DLD1 (cell line): ENCODE results near the gene ZDHHC14.
"Not testable (repeated sequence)": the region's sequence is repeated elsewhere in the genome, so short reads cannot be mapped to it uniquely, and the experiment has no call there.

Experiments used
- in situ Hi-C: cut with HindIII; loops from 2 replicates; pipeline ENCODE4 v1.10.0; 2017; ENCODE audit warnings: low sequenced_read_pairs

Gene ZDHHC14

DNA sequence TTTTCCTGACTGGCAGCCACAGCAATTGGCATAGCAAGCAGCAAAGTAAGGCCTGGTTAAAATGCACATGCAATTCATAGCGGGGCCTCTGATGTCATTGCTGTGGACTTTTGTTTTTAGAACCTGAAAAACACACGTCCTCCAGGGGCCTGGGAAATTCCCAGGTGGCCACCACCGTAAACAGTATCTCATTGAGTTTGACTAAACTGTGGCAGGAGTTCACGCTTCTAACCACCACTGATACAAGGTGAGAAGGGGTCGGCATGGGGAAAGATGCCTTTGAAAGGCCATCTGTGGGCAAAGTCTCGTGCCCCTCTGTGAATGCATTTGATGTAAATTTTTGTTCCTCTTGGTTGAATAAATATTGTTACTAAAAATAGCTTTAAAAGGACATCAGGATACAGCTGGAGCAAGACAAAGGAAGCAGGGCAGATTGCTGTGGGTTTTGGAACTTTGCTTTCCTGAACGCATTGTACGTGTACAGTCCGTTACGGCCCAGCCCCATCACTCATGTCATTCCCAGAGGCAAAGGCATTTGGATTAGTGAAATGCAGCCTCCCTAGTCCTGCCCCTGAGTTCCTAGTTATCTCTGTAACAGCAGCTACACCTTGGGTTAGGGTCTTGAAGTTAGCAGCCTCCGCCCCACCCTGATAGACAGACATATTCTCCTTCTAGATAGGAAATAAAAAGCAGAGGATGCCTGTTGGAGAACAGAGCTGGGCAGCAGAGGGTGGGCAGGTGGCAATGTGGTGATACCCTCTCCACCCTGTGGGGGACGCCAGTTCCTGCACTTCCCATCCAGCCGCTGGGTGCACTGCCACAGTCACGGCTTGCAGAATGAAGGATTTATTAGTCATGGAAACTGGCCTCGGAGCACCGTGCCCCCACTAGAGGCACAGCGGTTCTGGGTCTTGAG lies 80.3 kb downstream of the ZDHHC14 start:
- in situ Hi-C loops: no loop called here

DNA sequence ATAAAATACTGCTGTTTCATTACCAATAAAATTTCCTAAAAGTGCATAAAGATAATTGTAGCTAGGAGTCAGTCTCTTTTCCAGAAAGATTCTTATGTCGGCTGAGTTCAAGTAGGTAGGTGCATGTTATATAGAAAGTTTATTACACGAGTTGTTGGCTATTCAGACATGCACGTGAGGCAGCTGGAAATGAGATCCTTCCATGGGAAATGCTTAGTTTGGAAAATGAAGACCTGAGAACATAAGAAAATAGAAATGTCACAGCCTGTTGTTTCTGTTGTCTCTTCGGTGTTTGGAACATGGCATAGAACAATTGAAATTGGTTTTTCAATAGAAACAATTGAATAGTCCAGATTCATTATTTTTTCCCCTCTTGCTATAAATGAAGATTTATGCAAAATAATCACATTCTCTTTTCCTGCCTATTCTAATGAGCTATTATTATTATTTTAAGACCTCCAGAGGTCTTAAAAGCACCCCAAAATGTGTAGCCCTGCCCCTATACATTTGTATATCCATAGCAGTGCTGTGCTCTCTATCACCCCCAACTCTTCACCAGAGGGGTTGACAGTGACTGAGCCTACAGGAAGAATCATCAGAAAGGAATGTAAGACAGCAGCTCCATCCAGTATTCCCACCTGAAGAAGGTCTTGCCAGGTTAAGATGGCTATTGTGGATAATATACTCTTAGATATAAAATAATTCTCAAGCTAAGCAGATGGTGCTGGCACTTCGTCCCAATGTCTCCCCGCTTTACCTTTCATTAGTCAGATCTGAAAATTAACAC lies 82.2 kb downstream of the ZDHHC14 start:
- in situ Hi-C loops: no loop called here

DNA sequence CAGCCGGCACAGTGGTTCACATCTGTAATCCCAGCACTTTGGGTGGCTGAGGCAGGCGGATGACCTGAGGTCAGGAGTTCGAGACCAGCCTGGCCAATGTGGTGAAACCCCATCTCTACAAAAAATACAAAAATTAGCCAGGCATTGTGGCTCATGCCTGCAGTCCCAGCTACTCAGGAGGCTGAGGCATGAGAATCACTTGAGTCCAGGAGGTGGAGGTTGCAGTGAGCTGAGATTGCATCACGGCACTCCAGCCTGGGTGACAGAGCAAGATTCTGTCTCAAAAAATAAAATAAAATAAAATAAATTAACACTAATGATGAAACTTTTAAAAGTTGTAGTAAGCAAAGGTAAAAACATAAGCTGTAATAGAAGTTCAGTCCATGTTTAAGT lies 82.7 kb downstream of the ZDHHC14 start:
- in situ Hi-C loops: not testable (repeated sequence)

DNA sequence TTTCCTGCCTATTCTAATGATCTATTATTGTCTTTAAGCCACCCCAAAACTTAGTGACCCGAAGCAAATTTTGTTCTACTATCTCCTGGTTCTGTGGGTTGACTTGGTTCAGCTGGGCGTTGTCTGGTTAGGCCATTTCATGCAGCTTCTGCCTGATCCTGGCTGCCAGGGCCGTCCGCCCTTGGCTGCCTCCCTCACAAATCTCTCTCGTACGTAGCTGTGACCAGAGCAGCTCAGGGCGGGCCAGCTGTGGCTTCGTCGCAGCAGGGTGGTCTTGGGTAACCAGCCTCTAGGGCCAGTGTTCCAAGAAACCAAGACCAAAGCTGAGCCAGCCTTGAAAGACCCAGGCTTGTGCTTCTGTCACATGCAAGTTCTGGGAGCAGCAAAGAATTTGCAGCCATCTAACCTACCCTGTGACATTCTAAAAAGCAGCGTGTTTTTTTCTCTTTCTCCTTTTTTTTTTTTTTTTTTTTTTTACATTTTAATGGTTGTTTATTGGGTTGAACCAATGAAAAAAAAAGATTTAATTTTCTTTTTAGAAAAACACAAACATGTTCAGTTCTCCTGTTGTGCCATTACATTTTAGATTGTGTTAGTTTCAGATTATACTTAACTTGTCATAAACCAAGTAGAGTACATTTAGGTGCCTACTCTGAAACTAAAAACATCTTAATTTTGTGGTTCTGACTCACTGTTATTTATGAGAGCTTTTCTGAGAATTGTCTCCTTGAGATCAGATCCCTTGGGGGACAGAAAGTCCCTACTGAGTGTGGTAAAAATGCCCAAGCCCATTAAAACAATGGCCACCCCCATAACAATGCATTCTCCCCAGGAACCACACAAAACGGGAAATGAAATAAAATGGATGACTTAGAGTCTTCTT lies 83.9 kb downstream of the ZDHHC14 start:
- in situ Hi-C loops: no loop called here

DNA sequence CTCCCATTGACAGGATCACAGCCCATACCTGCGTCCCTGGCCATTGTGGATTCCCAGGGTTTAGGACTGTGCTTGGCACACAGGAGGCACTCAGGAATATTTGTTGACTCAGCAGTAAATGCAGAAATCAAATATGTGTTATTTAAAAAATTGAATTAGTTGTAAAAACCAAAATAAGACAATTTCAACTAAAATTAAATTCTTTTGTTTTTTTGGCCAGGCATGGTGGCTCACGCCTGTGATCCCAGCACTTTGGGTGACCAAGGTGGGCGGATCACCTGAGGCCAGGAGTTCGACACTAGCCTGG lies 85.3 kb downstream of the ZDHHC14 start:
- in situ Hi-C loops: no loop called here

DNA sequence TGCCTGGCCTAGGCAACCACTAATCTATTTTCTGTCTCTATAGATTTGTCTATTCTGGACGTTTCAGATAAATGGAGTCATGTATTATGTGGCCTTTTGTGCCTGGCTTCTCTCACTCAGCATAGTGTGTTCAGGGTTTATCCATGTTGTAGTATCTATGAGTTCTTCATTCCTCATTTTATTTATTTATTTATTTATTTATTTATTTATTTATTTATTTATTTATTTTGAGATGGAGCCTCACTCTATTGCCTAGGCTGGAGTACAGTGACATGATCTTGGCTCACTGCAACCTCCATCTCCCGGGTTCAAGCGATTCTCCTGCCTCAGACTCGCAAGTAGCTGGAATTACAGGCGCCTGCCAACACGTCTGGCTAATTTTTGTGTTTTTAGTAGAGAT lies 86.3 kb downstream of the ZDHHC14 start:
- in situ Hi-C loops: not testable (repeated sequence)

DNA sequence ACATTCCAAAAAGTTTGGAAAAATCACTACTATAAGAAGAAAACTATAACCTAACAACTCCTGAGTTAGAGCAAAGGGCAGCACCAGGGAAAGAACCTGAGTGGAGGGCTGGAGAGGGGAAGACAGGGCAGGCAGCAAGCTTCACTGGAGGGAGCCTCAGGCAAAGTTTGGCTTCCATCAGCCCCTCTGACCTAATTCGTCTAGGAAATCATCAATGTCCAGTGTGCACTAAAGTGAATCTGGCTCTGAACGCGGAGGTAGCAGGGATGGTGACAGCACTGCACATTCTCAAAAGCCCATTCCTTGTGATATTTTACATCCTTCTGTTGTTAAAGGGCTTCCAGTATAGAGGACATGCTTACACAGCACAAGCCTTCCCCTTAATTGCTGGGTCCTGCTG lies 87.1 kb downstream of the ZDHHC14 start:
- in situ Hi-C loops: no loop called here

DNA sequence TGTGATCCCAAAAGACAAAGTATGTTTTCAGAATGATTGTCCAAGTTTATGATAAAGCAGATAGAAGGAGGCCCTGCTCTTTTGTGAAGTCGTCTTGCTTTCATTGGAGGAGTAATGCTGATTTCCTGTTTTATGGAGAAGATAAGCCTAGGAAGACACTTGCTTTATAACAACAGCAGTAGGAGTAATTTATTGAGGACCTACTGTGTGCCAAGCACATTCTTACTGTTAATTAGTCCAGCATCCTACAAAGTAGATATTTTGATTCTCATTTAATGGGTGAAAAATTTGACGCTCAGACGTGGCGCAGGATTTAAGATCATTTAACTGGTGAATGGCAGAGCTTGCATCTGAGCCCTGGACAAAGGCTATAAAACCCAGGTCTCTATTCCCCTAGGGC lies 87.6 kb downstream of the ZDHHC14 start:
- in situ Hi-C loops: no loop called here

DNA sequence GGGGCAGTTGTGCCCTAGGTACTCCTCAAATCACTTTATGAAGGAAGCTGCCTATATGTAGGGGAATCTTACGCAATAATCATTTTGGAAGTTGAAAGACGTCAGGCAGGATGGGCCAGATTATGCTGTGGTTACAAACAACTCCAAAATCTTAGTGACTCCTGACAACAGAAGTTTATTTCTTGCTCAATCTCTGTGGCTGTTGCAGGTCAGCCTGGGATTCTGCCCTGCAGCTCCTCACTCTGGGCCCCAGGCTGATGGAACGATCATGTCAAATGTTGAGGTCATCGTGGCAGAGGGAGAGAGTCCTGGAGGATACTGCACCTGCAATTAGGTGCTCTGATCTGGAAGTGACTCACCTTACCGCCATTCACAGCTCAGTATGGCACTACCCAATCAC lies 88.4 kb downstream of the ZDHHC14 start:
- in situ Hi-C loops: no loop called here

DNA sequence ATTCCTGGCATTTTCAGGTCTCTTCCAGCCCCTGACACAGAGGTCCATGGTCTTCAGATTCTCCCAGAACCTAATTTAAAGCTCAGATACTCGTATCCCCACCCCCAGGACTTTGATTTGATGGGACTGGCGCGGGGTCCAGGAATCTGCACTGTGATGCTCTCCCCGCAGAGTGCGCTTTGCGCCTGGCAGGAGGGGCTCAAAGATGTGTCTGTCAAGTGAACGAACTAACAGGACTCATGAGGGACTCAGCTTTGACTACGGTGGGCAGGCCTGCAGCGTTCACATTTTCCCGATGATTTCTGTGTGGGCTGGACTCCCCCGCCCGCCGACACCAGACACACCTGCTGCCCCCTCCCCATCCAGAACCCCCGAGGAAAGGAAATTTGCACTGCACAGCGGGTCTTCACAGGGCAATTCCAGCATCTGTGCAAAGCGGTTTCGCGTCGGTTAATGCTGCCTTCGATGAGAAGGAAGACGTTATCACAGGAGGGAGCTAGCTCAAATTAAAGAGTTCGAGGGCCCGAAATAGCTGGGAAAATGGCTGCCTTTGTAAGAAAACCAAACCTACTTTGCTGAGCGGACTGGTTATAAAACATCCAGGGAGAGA lies 90.2 kb downstream of the ZDHHC14 start:
- in situ Hi-C loops: no loop called here

DNA sequence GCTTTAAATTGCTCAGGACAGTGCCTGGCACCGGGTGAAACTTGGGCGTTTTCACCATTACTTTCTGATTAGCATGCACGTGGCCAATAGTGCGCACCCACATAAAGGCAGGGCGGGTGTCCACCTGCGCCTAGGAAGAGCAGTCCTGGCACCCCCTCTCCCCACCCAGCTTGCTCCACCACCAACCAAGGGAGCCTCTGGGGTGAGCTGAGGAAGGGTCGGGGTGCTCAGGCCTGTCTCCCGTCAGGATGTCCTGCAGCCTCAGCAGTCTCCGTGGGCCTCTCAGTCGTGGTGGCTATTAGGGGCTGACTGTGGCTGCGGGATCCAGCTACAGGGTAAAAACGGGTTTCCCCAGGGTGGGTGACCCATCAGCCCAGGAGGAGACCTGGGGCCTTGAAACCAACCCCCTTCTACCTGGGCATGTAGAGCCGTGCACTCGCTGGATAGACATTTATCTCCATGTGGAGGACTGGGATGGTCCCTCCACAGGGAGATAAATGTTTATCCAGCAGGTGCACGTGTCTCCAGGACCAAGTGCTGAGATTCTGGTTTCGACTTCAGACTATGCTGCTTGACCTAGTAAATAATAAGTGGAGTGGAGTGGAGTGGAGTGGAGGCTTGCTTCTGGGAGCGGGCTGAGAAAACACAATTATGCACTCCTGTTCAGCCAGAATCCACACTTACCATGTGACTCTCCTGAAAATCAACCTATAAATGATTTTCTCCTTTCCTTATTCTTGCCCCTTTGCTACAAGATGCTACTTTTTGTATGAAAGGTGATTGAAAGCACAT lies 91.1 kb downstream of the ZDHHC14 start:
- in situ Hi-C loops: no loop called here

DNA sequence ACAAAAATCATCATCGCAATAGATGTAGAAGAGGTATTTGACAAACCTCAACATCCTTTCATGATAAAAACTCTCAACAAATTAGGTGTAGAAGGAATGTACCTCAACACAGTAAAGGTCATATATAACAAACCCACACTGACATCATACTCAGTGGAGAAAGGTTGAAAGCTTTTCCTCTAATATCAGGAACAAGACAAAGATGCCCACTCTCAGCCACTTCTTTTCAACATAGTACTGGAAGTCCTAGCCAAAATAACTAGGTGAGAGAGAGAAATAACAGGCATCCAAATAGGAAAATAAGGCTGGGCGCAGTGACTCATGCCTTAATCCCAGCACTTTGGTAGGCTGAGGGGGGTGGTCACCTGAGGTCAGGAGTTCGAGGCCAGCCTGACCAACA lies 95.8 kb downstream of the ZDHHC14 start:
- in situ Hi-C loops: no loop called here

DNA sequence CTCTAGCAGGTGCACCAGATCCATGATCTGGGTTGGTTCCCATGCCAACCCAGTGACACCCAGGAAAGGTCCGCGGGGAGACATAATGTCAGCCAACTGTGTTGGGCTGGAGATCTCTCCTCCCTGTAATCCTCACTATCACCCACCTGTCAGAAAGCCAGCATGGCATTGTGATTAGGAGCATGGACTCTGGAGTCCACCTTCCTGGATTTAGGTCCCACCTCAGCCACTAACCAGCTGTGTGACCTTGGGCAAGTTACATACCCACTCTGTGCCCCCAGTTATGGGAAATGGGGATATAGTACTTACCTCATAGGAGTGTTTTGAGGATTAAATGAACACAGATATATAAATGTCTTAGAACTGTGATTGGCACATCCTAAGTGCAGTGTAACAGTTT lies 97.9 kb downstream of the ZDHHC14 start:
- in situ Hi-C loops: no loop called here

DNA sequence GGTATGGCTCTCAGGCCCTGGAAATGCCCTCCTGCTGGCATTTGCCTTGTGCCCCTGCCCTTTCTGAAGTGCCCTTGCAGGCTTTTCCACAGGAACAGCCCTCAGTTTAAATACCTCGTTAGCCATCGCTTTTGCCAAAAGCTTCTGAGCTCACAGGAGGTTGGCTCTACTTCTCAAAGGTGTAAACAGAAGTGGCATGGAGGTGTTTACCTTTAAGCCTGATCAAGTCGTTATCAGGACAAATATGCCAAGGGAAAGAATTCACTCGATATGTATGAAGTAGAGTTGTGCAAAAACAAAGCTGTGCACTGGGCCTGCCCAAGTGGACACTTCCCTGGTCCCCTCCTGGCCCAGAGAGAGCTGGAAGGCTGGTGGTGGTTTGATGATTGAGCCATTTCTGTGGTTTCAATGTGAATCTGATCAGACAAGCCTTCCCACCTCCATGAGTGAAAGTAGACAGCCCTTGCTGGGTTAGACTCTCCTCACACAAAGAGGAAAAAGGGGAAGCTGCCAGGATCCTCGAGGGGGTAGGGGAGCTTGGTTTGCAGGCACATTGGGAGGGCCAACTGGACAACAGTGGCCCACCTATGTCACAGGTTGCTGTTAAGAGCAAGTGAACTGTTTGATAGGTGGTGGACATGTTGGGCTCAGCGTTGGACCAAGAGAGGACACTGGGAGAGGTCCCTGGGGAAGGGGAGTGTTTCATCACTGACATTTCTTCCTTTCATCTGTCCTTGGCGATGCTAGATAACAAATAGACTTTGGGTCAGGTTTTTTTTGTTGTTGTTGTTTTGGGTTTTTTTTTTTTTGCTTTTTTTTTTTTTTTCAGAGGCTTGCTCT lies 98.7 kb downstream of the ZDHHC14 start:
- in situ Hi-C loops: no loop called here

DNA sequence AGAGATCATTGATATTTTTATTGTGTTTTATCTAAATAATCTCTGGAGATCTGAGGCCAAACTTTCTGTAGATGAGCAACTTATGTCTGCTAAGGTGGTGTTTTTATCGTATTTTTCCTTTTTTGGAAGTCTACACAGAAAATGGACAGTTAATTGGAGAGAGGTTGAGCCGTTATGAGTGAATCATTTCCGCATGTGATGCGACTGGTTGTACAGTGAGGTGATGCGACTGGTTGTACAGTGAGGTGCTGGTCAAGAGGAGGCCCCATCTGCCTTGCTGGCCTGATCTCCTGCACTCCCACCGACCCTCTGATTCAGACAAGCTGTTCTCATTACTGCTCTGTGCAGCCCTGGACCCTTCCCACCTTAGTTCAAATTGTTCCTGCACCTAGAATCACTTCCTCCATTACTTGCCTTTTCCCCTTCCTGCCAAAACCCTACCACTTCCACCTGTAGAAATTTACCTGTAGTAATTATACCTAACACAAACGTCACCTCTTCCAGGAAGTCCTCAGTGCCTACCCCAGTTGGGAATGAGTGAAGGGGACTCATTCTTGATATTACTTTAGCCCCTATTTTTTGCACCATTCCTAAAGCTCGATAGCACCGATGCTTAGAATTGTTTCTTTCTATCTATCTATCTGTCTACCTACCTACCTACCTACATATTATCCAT lies 100.3 kb downstream of the ZDHHC14 start:
- in situ Hi-C loops: no loop called here

DNA sequence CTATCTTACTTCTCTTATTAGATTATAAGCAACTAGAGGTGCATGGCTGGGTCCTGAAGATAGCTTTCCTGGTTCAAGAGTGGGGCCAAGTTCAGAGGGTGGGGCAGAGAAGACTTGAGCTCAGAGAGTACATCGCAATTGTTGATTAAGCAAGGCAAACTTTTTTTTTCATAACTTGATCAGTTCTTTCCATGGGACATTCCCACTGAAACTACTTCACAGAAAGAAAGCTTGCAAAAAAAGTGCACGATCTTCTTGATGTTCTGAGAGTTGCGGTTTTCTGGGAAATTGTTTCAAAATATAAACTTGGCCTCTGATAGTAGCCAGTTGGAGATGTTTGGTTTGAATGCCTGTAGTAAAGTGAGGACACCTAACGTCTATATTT lies 100.9 kb downstream of the ZDHHC14 start:
- in situ Hi-C loops: no loop called here

DNA sequence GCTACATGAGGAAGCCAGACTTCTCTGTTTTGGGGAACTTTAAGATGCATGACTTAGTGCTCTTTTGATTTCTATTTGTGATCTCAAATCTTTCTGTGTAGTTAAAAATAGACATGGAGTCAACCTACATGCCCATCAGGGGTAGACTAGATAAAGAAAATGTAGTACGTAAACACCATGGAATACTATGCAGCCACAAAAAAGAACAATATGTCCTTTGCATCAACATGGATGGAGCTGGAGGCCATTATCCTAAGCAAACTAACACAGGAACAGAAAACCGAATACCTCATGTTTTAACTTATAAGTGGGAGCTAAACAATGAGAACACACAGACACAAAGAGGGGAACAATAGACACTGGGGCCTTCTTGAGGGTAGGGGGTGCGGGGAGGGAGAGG lies 102.8 kb downstream of the ZDHHC14 start:
- in situ Hi-C loops: no loop called here

DNA sequence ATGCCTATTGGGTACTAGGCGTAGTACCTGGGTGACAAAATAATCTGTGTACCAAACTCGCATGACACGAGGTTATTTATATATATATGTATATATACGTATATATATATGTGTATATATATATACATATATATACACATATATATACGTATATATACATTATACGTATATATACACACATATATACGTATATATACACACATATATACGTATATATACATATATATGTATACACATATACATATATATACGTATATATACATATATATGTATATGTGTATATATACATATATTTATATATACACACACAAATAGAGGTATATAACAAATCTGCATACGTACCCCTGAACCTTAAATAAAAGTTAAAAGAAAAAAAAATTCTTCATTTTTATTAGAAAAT lies 103.2 kb downstream of the ZDHHC14 start:
- in situ Hi-C loops: no loop called here

DNA sequence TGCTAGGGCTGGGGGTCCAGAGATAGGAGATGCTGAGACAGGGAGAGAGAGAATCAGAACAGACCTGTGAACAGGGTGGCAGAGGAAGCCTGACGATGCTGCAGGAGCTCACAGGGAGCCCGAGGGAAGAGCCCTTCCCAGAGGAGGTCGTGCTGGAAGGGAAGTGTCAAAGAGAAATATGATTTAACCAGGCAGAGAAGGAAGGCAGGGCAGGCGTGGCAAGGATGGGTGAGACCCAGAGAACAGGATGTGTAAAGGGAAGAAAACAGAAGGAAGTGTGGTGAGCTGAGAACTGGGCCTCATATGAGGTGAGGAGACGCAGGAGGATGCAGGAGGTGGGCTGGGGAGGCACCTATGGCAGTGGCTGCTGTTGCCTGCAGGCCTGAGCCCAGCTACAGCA lies 105.6 kb downstream of the ZDHHC14 start:
- in situ Hi-C loops: no loop called here
